ENCODE results near the gene FOXN1.

DNA sequence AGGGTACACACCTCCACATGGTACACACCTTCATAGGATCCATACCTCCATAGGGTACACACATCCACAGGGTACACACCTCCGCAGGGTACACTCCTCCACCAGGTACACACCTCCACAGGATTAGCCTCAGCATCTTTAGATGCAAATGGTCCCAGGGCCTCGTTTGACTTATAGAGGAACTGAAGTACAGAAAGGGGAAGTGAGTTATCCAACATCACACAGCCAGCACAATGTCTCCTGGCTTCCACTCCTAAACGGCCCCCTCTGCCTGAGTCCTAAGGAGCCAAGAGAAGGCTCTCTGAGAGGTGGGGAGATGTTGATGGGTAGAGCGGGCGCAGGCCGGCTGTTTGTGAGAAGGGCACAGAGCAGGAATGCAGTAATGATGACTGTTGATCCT lies 12.0 kb downstream of the FOXN1 start:
- TF ChIP-seq, protein P1, sequence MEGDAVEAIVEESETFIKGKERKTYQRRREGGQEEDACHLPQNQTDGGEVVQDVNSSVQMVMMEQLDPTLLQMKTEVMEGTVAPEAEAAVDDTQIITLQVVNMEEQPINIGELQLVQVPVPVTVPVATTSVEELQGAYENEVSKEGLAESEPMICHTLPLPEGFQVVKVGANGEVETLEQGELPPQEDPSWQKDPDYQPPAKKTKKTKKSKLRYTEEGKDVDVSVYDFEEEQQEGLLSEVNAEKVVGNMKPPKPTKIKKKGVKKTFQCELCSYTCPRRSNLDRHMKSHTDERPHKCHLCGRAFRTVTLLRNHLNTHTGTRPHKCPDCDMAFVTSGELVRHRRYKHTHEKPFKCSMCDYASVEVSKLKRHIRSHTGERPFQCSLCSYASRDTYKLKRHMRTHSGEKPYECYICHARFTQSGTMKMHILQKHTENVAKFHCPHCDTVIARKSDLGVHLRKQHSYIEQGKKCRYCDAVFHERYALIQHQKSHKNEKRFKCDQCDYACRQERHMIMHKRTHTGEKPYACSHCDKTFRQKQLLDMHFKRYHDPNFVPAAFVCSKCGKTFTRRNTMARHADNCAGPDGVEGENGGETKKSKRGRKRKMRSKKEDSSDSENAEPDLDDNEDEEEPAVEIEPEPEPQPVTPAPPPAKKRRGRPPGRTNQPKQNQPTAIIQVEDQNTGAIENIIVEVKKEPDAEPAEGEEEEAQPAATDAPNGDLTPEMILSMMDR (IDR thresholded peaks at IDR 0.05) = no peak
- TF ChIP-seq POLR2A (IDR thresholded peaks at IDR 0.05) = no peak
